ENCODE results near the gene PIEZO2. TPM values are rescaled to one million over a fixed set of nuclear protein-coding genes. Genes with fewer than 3 reads are reported as not detected.
"Not testable (repeated sequence)": the region's sequence is repeated elsewhere in the genome, so short reads cannot be mapped to it uniquely, and the experiment has no call there.

PIEZO2 gene
- total RNA-seq, 2 experiments from 2014 or later: not detected

DNA sequence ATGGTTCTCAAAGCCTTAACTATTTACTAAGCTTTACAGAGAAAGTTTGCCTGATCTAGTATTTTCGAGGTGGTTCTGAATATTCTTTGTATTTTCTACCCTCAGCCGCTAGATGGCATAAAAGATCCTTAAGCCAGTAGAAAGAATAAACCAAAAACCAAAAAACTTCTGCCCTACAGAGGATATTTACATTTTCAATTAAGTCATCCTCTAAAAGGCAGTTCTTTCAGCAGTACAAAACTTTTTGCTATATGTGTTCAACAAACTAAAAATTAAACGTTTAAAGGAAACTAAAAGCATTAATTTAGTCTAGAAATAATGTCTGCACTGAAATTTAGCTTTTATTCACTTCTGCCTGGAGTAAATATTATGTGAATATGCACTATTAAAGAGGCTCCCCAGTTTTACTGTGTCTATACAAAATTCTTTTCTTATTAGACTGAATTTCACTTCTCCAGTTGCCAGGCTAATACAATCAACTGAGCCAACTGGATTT, 297.5 kb downstream of the PIEZO2 start:
- no peak overlapping the region for H3K27ac Mint-ChIP-seq
- H3K9me3 Mint-ChIP-seq: no peaks in the 10 kb centered on the region
- H3K4me3 Mint-ChIP-seq: no peak overlapping the region
- H3K27me3 Mint-ChIP-seq: peaks cover 7% of the 10 kb centered on the region
- H3K4me1 Mint-ChIP-seq: no peaks in the 10 kb centered on the region
- no peaks in the 10 kb centered on the region for H3K36me3 Mint-ChIP-seq
- DNase-seq: no peak

DNA sequence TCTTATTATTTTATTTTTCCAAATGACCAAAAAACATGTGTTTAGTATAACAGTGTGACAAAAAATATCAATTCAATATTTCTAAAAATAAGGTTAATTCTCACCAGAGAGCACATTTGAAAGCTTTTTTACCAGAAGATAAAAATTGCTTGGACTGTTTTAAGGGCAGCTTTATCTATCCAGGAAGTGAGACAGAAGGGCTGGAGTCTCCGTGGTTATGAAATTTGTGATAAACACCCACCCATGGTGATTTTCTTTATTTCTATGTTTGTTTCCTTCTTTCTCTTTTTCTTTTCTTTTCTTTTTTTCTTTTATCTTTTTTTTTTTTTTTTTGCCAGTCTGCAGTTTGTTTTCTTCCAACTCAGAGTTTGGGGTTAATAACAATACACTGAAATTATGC, 298.5 kb downstream of the PIEZO2 start:
- H3K36me3 Mint-ChIP-seq: no peaks in the 10 kb centered on the region
- peaks cover 2% of the 10 kb centered on the region for H3K4me1 Mint-ChIP-seq
- peaks cover 3% of the 10 kb centered on the region for H3K9me3 Mint-ChIP-seq
- DNase-seq: no peak
- no peak overlapping the region for H3K27ac Mint-ChIP-seq
- no peak overlapping the region for H3K4me3 Mint-ChIP-seq
- peaks cover 7% of the 10 kb centered on the region for H3K27me3 Mint-ChIP-seq

DNA sequence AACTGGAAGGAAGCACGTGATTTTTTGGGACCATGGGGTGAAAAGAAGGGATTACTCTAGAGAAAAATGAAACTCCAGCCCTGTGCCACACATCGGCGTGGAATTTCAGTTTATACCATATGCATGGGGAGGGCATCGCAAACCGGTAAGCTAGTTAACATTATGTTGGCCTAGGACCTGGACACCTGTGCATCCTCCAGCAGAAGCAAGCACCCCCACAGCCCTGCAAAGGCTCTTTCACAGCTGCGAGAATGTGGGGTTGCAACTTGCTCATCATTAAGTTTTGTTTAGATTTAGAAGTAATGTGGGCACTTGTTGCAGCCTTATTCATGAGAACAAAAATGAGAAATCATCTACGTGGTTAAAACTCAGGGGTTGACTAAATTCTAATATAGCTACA, 299.2 kb downstream of the PIEZO2 start:
- Mint-ChIP-seq H3K4me1 (peaks cover 2% of the 10 kb centered on the region), H3K9me3 (peaks cover 3% of the 10 kb centered on the region), H3K4me3 (no peak overlapping the region), H3K27ac (no peak overlapping the region), H3K36me3 (no peaks in the 10 kb centered on the region), H3K27me3 (peaks cover 7% of the 10 kb centered on the region)
- DNase-seq: no peak

GRCh38 chr18:10847907-10848306, 301.5 kb downstream of the PIEZO2 start:
- Mint-ChIP-seq H3K4me1 (peaks cover 2% of the 10 kb centered on the region), H3K4me3 (no peak overlapping the region), H3K27ac (no peak overlapping the region), H3K36me3 (no peaks in the 10 kb centered on the region), H3K9me3 (peaks cover 3% of the 10 kb centered on the region), H3K27me3 (peaks cover 7% of the 10 kb centered on the region)
- DNase-seq: no peak

- Mint-ChIP-seq H3K4me1 (peaks cover 2% of the 10 kb centered on the region), H3K27ac (no peak overlapping the region), H3K27me3 (peaks cover 7% of the 10 kb centered on the region), H3K9me3 (peaks cover 3% of the 10 kb centered on the region), H3K36me3 (no peaks in the 10 kb centered on the region), H3K4me3 (no peak overlapping the region)
- DNase-seq: no peak
Measured at GRCh38 chr18:10847408-10847790, 302.0 kb downstream of the PIEZO2 start.

- Mint-ChIP-seq H3K4me3 (no peak overlapping the region), H3K9me3 (peaks cover 3% of the 10 kb centered on the region), H3K27me3 (peaks cover 7% of the 10 kb centered on the region), H3K36me3 (no peaks in the 10 kb centered on the region), H3K27ac (no peak overlapping the region), H3K4me1 (peaks cover 2% of the 10 kb centered on the region)
- no peak for DNase-seq
Measured at GRCh38 chr18:10846657-10847407, 302.5 kb downstream of the PIEZO2 start.

DNA sequence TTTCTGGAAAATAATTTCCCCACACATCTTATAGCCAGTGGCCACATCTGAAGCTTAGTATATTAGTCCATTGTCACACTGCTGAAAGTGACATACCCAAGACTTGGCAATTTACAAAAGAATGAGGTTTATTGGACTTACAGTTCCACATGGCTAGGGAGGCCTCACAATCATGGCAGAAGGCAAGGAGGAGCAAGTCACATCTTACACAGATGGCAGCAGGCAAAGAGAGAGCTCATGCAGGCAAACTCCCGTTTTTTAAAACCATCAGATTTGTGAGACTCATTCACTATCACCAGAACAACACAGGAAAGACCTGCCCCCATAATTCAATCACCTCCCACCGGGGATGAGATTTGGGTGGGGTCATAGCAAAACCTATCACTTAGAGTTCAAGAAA, 303.3 kb downstream of the PIEZO2 start:
- H3K4me3 Mint-ChIP-seq, H3K36me3 Mint-ChIP-seq: not testable (repeated sequence)

GRCh38 chr18:10843565-10843964, 305.8 kb downstream of the PIEZO2 start:
- peaks cover 3% of the 10 kb centered on the region for H3K9me3 Mint-ChIP-seq
- H3K27ac Mint-ChIP-seq: no peak overlapping the region
- H3K27me3 Mint-ChIP-seq: peaks cover 4% of the 10 kb centered on the region
- DNase-seq: no peak
- H3K4me3 Mint-ChIP-seq: no peak overlapping the region
- H3K36me3 Mint-ChIP-seq: no peaks in the 10 kb centered on the region
- peaks cover 2% of the 10 kb centered on the region for H3K4me1 Mint-ChIP-seq

More for the DNA sequence above, 303.3 kb downstream of the PIEZO2 start:
- DNase-seq, H3K27ac Mint-ChIP-seq, H3K9me3 Mint-ChIP-seq, H3K27me3 Mint-ChIP-seq, H3K4me1 Mint-ChIP-seq: not testable (repeated sequence)

- H3K27me3 Mint-ChIP-seq: peaks cover 4% of the 10 kb centered on the region
- DNase-seq: no peak
- no peak overlapping the region for H3K27ac Mint-ChIP-seq
- H3K4me1 Mint-ChIP-seq: peaks cover 2% of the 10 kb centered on the region
- no peak overlapping the region for H3K4me3 Mint-ChIP-seq
- peaks cover 3% of the 10 kb centered on the region for H3K9me3 Mint-ChIP-seq
- H3K36me3 Mint-ChIP-seq: no peaks in the 10 kb centered on the region
Measured at GRCh38 chr18:10842861-10843260, 306.5 kb downstream of the PIEZO2 start.

- DNase-seq: no peak
- Mint-ChIP-seq H3K4me1 (peaks cover 2% of the 10 kb centered on the region), H3K36me3 (no peaks in the 10 kb centered on the region), H3K27ac (no peak overlapping the region), H3K9me3 (peaks cover 3% of the 10 kb centered on the region), H3K27me3 (peaks cover 7% of the 10 kb centered on the region), H3K4me3 (no peak overlapping the region)
Measured at GRCh38 chr18:10842371-10842770, 307.0 kb downstream of the PIEZO2 start.

GRCh38 chr18:10841203-10841602, 308.2 kb downstream of the PIEZO2 start:
- Mint-ChIP-seq H3K4me3 (no peak overlapping the region), H3K27me3 (peaks cover 13% of the 10 kb centered on the region), H3K36me3 (no peaks in the 10 kb centered on the region), H3K9me3 (peaks cover 3% of the 10 kb centered on the region), H3K27ac (no peak overlapping the region), H3K4me1 (peaks cover 2% of the 10 kb centered on the region)
- DNase-seq: no peak

DNA sequence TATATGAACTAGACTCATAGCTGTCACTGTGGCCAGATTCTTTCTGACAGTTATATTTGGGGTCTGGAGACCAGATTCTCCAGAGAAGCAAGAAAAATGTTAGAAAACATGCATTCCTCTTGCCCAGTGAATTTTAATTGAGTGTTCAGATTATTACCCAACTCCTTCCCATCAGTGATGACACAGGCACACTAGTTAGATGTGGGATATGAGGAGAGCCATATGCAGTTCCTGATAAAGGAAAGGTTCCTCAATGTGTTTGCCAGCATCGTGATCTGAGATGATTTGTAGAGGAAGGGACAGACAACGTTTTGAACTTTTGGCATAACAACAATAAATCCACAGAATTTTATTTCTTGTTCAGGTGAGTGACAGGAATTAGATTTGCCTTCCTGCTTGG, 308.6 kb downstream of the PIEZO2 start:
- H3K9me3 Mint-ChIP-seq: no peaks in the 10 kb centered on the region
- H3K4me1 Mint-ChIP-seq: no peaks in the 10 kb centered on the region
- no peak overlapping the region for H3K4me3 Mint-ChIP-seq
- peaks cover 13% of the 10 kb centered on the region for H3K27me3 Mint-ChIP-seq
- DNase-seq: no peak
- H3K36me3 Mint-ChIP-seq: no peaks in the 10 kb centered on the region
- no peak overlapping the region for H3K27ac Mint-ChIP-seq

GRCh38 chr18:10839421-10839820, 309.9 kb downstream of the PIEZO2 start:
- DNase-seq: no peak
- no peaks in the 10 kb centered on the region for H3K9me3 Mint-ChIP-seq
- H3K36me3 Mint-ChIP-seq: no peaks in the 10 kb centered on the region
- no peak overlapping the region for H3K27ac Mint-ChIP-seq
- H3K4me3 Mint-ChIP-seq: no peak overlapping the region
- H3K27me3 Mint-ChIP-seq: peaks cover 13% of the 10 kb centered on the region
- no peaks in the 10 kb centered on the region for H3K4me1 Mint-ChIP-seq

DNA sequence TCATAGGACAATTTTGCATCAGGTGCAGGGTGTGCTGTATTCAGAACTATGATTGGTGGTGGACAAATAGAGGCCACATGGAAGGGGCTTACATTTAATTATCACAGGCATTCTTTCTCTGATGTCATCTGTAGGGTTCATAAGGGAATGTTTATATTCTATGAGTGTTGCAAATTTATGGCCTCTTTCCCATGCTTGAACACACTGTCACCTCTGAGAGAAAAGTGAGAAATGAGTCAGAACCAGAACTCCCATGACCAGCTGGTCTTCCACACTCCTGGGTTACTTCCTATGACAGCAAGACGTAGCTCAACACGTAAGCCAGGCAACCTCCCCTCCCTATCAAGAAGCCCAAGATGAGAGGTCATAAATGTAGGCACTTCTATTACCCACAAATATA, 310.8 kb downstream of the PIEZO2 start:
- Mint-ChIP-seq H3K27me3 (peaks cover 13% of the 10 kb centered on the region), H3K4me1 (no peaks in the 10 kb centered on the region), H3K36me3 (no peaks in the 10 kb centered on the region), H3K4me3 (no peak overlapping the region), H3K9me3 (no peaks in the 10 kb centered on the region), H3K27ac (no peak overlapping the region)
- DNase-seq: no peak

GRCh38 chr18:10834128-10834815, 315.1 kb downstream of the PIEZO2 start:
- Mint-ChIP-seq H3K27ac (no peak overlapping the region), H3K36me3 (no peaks in the 10 kb centered on the region)

GRCh38 chr18:10833656-10834055, 315.7 kb downstream of the PIEZO2 start:
- Mint-ChIP-seq H3K4me3 (no peak overlapping the region), H3K9me3 (no peaks in the 10 kb centered on the region), H3K27me3 (peaks cover 22% of the 10 kb centered on the region), H3K4me1 (no peaks in the 10 kb centered on the region), H3K27ac (no peak overlapping the region), H3K36me3 (no peaks in the 10 kb centered on the region)
- no peak for DNase-seq

More at GRCh38 chr18:10834128-10834815, 315.1 kb downstream of the PIEZO2 start:
- no peak for DNase-seq
- H3K27me3 Mint-ChIP-seq: peaks cover 16% of the 10 kb centered on the region
- no peaks in the 10 kb centered on the region for H3K4me1 Mint-ChIP-seq
- no peak overlapping the region for H3K4me3 Mint-ChIP-seq
- H3K9me3 Mint-ChIP-seq: no peaks in the 10 kb centered on the region
